Neural cell (in vitro differentiated cells): ENCODE data around the gene MLIP. TPM values are rescaled to one million over a fixed set of nuclear protein-coding genes. Genes with fewer than 3 reads are reported as not detected.

Experiments used
- H2AFZ ChIP-seq: fragments of 200-600, 300-800 bp; sonication (generic), shearing (Covaris generic); 2 replicates; pipeline ENCODE4 v1.6.0; 2014; ENCODE audit warnings: low read depth, mild to moderate bottlenecking, antibody characterized with exemption, low read length, moderate library complexity
- H3F3A ChIP-seq: fragments of 200-600 bp; shearing (Covaris generic); 2 replicates; pipeline ENCODE4 v1.6.1; 2016; ENCODE audit warnings: mild to moderate bottlenecking, moderate library complexity, mixed read lengths, antibody characterized with exemption, low read length; ENCODE audit not compliant: insufficient read depth, poor library complexity, severe bottlenecking
- H3K27ac ChIP-seq: fragments of 200-600, 300-800 bp; sonication (generic), shearing (Covaris generic); 2 replicates; pipeline ENCODE4 v1.5.1; 2014; ENCODE audit warnings: mild to moderate bottlenecking, low read length, moderate library complexity
- H3K27me3 ChIP-seq: fragments of 300-800, 200-600 bp; sonication (generic), shearing (Covaris generic); 2 replicates; pipeline ENCODE4 v1.6.0; 2014; ENCODE audit warnings: mild to moderate bottlenecking, low read depth, low read length, moderate library complexity; ENCODE audit not compliant: insufficient read depth
- H3K36me3 ChIP-seq: fragments of 300-800, 200-600 bp; sonication (generic), shearing (Covaris generic); 2 replicates; pipeline ENCODE4 v1.5.1; 2014; ENCODE audit warnings: mild to moderate bottlenecking, antibody characterized with exemption, low read length, moderate library complexity; ENCODE audit not compliant: insufficient read depth
- H3K4me2 ChIP-seq: fragments of 300-800, 200-600 bp; sonication (generic), shearing (Covaris generic); 2 replicates; pipeline ENCODE4 v1.6.0; 2014; ENCODE audit warnings: mild to moderate bottlenecking, low read length
- H3K4me3 ChIP-seq: fragments of 300-800, 200-600 bp; sonication (generic), shearing (Covaris generic); 2 replicates; pipeline ENCODE4 v1.5.1; 2014; ENCODE audit warnings: mild to moderate bottlenecking, low read length, moderate library complexity
- H3K79me2 ChIP-seq: fragments of 200-600 bp; shearing (Covaris generic); replicated peaks from 2 replicates; pipeline ENCODE4 v1.6.0; 2014; ENCODE audit warnings: mild to moderate bottlenecking, low read length, moderate library complexity; ENCODE audit not compliant: insufficient read depth
- H3K9ac ChIP-seq: fragments of 300-800, 200-600 bp; sonication (generic), shearing (Covaris generic); 2 replicates; pipeline ENCODE4 v1.6.1; 2016; ENCODE audit warnings: mild to moderate bottlenecking, low read length, mixed read lengths
- H3K9me2 ChIP-seq: fragments of 200-600 bp; shearing (Covaris generic); 2 replicates; pipeline ENCODE4 v1.6.1; 2016; ENCODE audit warnings: mild to moderate bottlenecking, low read length, mixed read lengths; ENCODE audit not compliant: insufficient read depth
- H3K9me3 ChIP-seq: fragments of 200-600, 300-800 bp; sonication (generic), shearing (Covaris generic); 2 replicates; pipeline ENCODE4 v1.6.1; 2016; ENCODE audit warnings: mild to moderate bottlenecking, mixed run types, low read length, moderate library complexity, mixed read lengths
- H4K20me1 ChIP-seq: fragments of 200-600 bp; shearing (Covaris generic); 2 replicates; pipeline ENCODE4 v1.6.1; 2016; ENCODE audit warnings: mild to moderate bottlenecking, mixed run types; ENCODE audit not compliant: insufficient read depth
- EP300 ChIP-seq: fragments of 450-650 bp; conservative IDR thresholded peaks from 2 replicates; pipeline ENCODE4 v1.6.1; 2014; ENCODE audit warnings: antibody characterized with exemption, mild to moderate bottlenecking, moderate library complexity; ENCODE audit not compliant: poor library complexity, severe bottlenecking
- EZH2 ChIP-seq: fragments of 200-600, 300-800 bp; shearing (Covaris generic), sonication (generic); IDR thresholded peaks from 2 replicates; pipeline ENCODE4 v1.6.1; 2014; ENCODE audit warnings: antibody characterized with exemption, low read length, borderline replicate concordance, mild to moderate bottlenecking; ENCODE audit not compliant: insufficient read depth, poor library complexity, severe bottlenecking
- MXI1 ChIP-seq: fragments of 450-650 bp; conservative IDR thresholded peaks from 2 replicates; pipeline ENCODE4 v1.6.1; 2014; ENCODE audit warnings: antibody characterized with exemption, mild to moderate bottlenecking; ENCODE audit not compliant: poor library complexity, severe bottlenecking
- POLR2AphosphoS5 ChIP-seq: IDR thresholded peaks from 2 replicates; pipeline ENCODE4 v1.6.1; 2012
- RAD21 ChIP-seq: fragments of 450-650 bp; conservative IDR thresholded peaks from 2 replicates; pipeline ENCODE4 v1.6.1; 2014; ENCODE audit warnings: antibody characterized with exemption, mild to moderate bottlenecking, moderate library complexity
- REST ChIP-seq: IDR thresholded peaks from 2 replicates; pipeline ENCODE4 v1.6.1; 2012; ENCODE audit warnings: borderline replicate concordance
- SMC3 ChIP-seq: fragments of 450-650 bp; conservative IDR thresholded peaks from 2 replicates; pipeline ENCODE4 v1.6.1; 2014; ENCODE audit warnings: antibody characterized with exemption, mild to moderate bottlenecking, moderate library complexity; ENCODE audit not compliant: poor library complexity
- TAF1 ChIP-seq: IDR thresholded peaks from 2 replicates; pipeline ENCODE4 v1.6.1; 2012; ENCODE audit warnings: low read depth
- polyA plus RNA-seq: library from polyadenylated mRNA; depleted of rRNA; stranded (reverse); fragments of >200 nt; gene quantifications from 2 replicates; pipeline ENCODE4 v1.2.3, GENCODE V29; 2014
- TF ChIP-seq, protein P1 (sequence below): fragments of 450-650 bp; IDR thresholded peaks from 2 replicates; pipeline ENCODE4 v1.5.1; 2014; ENCODE audit warnings: antibody characterized with exemption, mild to moderate bottlenecking, moderate library complexity; ENCODE audit not compliant: poor library complexity, severe bottlenecking

MLIP gene
- polyA plus RNA-seq, 1 donor from 2014 or later = not detected

DNA sequence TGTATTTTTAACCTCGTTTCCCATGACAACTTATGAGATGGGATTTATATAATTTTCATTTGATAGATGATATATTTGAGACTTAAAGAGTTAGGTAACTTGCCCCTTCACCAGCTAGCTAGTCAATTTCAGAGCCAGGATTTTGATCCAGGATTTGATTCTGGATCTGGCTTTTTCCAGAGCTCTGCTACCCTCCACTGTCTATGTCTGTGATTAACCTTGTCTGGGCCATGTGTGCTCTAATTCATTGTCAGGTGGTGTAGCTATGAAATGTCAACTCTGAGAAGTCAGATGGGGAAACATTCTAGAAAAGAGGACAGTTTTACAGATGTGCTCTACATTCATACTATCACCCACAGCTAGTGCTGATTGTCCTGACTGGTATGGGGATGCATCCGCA is 42.5 kb upstream of the MLIP start:
- Histone ChIP-seq H3K79me2 (no peaks in the 10 kb centered on the region), H3K36me3 (no peaks in the 10 kb centered on the region), H3K9me3 (no peaks in the 10 kb centered on the region), H3K4me3 (no peak overlapping the region), H3K9ac (no peak overlapping the region), H3K27me3 (no peaks in the 10 kb centered on the region), H3F3A (no peaks in the 10 kb centered on the region), H3K27ac (no peak overlapping the region), H3K9me2 (no peaks in the 10 kb centered on the region), H2AFZ (no peak overlapping the region), H4K20me1 (no peaks in the 10 kb centered on the region), H3K4me2 (no peak overlapping the region)
- no peak for TF ChIP-seq RAD21
- TF ChIP-seq MXI1 = no peak
- TF ChIP-seq POLR2AphosphoS5 = no peak
- TF ChIP-seq, protein P1, sequence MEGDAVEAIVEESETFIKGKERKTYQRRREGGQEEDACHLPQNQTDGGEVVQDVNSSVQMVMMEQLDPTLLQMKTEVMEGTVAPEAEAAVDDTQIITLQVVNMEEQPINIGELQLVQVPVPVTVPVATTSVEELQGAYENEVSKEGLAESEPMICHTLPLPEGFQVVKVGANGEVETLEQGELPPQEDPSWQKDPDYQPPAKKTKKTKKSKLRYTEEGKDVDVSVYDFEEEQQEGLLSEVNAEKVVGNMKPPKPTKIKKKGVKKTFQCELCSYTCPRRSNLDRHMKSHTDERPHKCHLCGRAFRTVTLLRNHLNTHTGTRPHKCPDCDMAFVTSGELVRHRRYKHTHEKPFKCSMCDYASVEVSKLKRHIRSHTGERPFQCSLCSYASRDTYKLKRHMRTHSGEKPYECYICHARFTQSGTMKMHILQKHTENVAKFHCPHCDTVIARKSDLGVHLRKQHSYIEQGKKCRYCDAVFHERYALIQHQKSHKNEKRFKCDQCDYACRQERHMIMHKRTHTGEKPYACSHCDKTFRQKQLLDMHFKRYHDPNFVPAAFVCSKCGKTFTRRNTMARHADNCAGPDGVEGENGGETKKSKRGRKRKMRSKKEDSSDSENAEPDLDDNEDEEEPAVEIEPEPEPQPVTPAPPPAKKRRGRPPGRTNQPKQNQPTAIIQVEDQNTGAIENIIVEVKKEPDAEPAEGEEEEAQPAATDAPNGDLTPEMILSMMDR = no peak
- no peak for TF ChIP-seq TAF1
- no peak for TF ChIP-seq SMC3
- TF ChIP-seq REST = no peak
- TF ChIP-seq EP300 = no peak
- no peak for TF ChIP-seq EZH2

DNA sequence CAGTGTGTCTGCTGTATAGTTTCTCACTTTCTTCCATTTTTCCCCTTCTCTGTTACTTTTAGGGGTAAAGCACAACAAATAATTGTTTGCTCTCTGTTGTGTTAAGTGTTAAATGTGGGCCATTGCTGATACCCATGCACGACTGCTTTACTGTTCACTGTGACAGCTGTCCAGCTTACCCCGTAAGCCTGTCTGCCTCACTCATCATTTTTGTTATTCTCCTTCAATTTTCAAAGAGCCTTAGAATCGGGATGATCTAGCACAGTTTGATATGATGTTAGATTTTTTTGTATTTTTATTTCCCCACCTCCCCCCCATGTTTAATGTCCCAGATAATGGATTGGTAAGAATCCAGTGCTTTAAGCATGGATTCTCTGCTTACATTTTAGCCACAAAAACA is 41.2 kb upstream of the MLIP start:
- H3K4me2 ChIP-seq = no peak overlapping the region

More for the DNA sequence above, 41.2 kb upstream of the MLIP start:
- Histone ChIP-seq H3K4me3 (no peak overlapping the region), H3K9me3 (no peaks in the 10 kb centered on the region), H3K9me2 (no peaks in the 10 kb centered on the region), H3K79me2 (no peaks in the 10 kb centered on the region), H3K36me3 (no peaks in the 10 kb centered on the region), H3F3A (no peaks in the 10 kb centered on the region), H3K9ac (no peak overlapping the region), H3K27ac (no peak overlapping the region), H3K27me3 (no peaks in the 10 kb centered on the region), H2AFZ (no peak overlapping the region), H4K20me1 (no peaks in the 10 kb centered on the region)
- TF ChIP-seq EZH2 = no peak
- TF ChIP-seq, protein P1 = no peak
